Trophoblast cell (in vitro differentiated cells and primary cell): ENCODE results near the gene ADAM17.

Experiments used
- DNase-seq, 2 donors: peaks; one replicate each; pipeline ENCODE4 v3.0.0-alpha.2; 2016
- H2AFZ ChIP-seq: 2 replicates; pipeline ENCODE4 v1.6.1; 2013; ENCODE audit warnings: low read length, moderate library complexity, mild to moderate bottlenecking; ENCODE audit not compliant: insufficient read depth, poor library complexity
- H2AK5ac ChIP-seq: 2 replicates; pipeline ENCODE4 v1.6.1; 2013; ENCODE audit warnings: mild to moderate bottlenecking, low read length
- H2BK120ac ChIP-seq: 2 replicates; pipeline ENCODE4 v1.6.1; 2013; ENCODE audit warnings: low read length, mild to moderate bottlenecking, moderate library complexity; ENCODE audit not compliant: insufficient read depth, poor library complexity
- H2BK12ac ChIP-seq: 2 replicates; pipeline ENCODE4 v1.6.1; 2013; ENCODE audit warnings: mild to moderate bottlenecking, low read length, moderate library complexity
- H2BK5ac ChIP-seq: 2 replicates; pipeline ENCODE4 v1.6.1; 2013; ENCODE audit warnings: low read length, low read depth, moderate library complexity, mild to moderate bottlenecking; ENCODE audit not compliant: poor library complexity
- H3K14ac ChIP-seq: 2 replicates; pipeline ENCODE4 v1.6.1; 2013; ENCODE audit warnings: mild to moderate bottlenecking, low read length
- H3K18ac ChIP-seq: 2 replicates; pipeline ENCODE4 v1.6.1; 2013; ENCODE audit warnings: mild to moderate bottlenecking, low read length
- H3K23ac ChIP-seq: 2 replicates; pipeline ENCODE4 v1.6.1; 2013; ENCODE audit warnings: low read length
- H3K27ac ChIP-seq: 2 replicates; pipeline ENCODE4 v1.5.1; 2013; ENCODE audit warnings: low read depth, mild to moderate bottlenecking, inconsistent platforms, low read length, moderate library complexity
- H3K27me3 ChIP-seq: 2 replicates; pipeline ENCODE4 v1.6.1; 2013; ENCODE audit warnings: inconsistent platforms, mild to moderate bottlenecking, low read length, moderate library complexity; ENCODE audit not compliant: insufficient read depth
- H3K36me3 ChIP-seq, 2 experiments: 1 replicate in 1 of 2; 2 replicates in 1 of 2; pipeline ENCODE4 v1.6.1; 2013; ENCODE audit warnings: low read length in 2 of 2, mild to moderate bottlenecking in 2 of 2, moderate library complexity in 1 of 2; ENCODE audit not compliant: insufficient read depth in 2 of 2, control insufficient read depth in 1 of 2
- H3K4ac ChIP-seq: 2 replicates; pipeline ENCODE4 v1.6.1; 2013; ENCODE audit warnings: low read depth, mild to moderate bottlenecking, low read length, moderate library complexity
- H3K4me1 ChIP-seq, 2 experiments: 1 replicate in 1 of 2; 2 replicates in 1 of 2; pipeline ENCODE4 v1.6.1; 2013; ENCODE audit warnings: low read length in 2 of 2, mild to moderate bottlenecking in 2 of 2, moderate library complexity in 1 of 2; ENCODE audit not compliant: insufficient read depth in 2 of 2, control insufficient read depth in 1 of 2
- H3K4me2 ChIP-seq: 2 replicates; pipeline ENCODE4 v1.6.1; 2013; ENCODE audit warnings: inconsistent platforms, mild to moderate bottlenecking, low read length, moderate library complexity
- H3K4me3 ChIP-seq: 2 replicates; pipeline ENCODE4 v1.5.1; 2013; ENCODE audit warnings: mild to moderate bottlenecking, low read depth, low read length, inconsistent platforms
- H3K79me1 ChIP-seq: one replicate; pipeline ENCODE4 v1.6.1; 2013; ENCODE audit warnings: low read length
- H3K79me2 ChIP-seq: 2 replicates; pipeline ENCODE4 v1.6.1; 2013; ENCODE audit warnings: low read length, mild to moderate bottlenecking; ENCODE audit not compliant: control insufficient read depth, insufficient read depth, poor library complexity
- H3K9ac ChIP-seq: 2 replicates; pipeline ENCODE4 v1.6.1; 2013; ENCODE audit warnings: mild to moderate bottlenecking, low read length
- H3K9me3 ChIP-seq: 2 replicates; pipeline ENCODE4 v1.6.1; 2013; ENCODE audit warnings: low read depth, mild to moderate bottlenecking, control low read depth, inconsistent platforms, low read length; ENCODE audit not compliant: insufficient read depth
- H4K12ac ChIP-seq: 2 replicates; pipeline ENCODE4 v1.6.1; 2013; ENCODE audit warnings: low read depth, mild to moderate bottlenecking, low read length, moderate library complexity
- H4K8ac ChIP-seq: 2 replicates; pipeline ENCODE4 v1.6.1; 2013; ENCODE audit warnings: low read depth, mild to moderate bottlenecking, low read length, moderate library complexity
- H4K91ac ChIP-seq: one replicate; pipeline ENCODE4 v1.6.1; 2013; ENCODE audit warnings: low read depth, mild to moderate bottlenecking, low read length, moderate library complexity
- WGBS: extraction: QIAGEN DNeasy Blood & Tissue Kit; methylation state at CpG from one replicate; pipeline ENCODE4 v1.1.7; 2013; ENCODE audit warnings: missing lambda C conversion rate; ENCODE audit not compliant: insufficient read length, insufficient coverage; ENCODE audit errors: extremely low coverage; 5-methylcytosine and 5-hydroxymethylcytosine counted together

Gene ADAM17

DNA sequence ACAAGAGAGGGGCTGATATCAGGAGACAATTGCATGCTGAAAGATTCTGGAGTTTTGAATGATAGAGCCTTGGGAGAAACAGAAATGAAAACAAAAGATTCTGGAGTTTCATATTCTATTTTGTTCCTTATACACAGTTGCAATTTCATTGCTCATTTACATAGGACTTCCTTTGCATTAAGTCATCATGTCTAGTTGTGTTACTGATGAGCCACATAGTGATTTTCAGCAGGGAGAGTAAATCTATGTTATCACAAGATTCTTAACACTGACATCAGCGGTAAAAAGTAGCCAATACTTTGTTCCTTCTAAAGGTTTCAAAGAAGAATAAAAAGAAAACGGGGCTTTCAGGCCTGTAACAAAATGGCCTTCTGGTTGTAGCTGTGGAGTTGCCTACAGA lies 7.1 kb downstream of the ADAM17 start:
- no peak overlapping the region for H2AFZ ChIP-seq
- H3K9me3 ChIP-seq, result no peaks in the 10 kb centered on the region
- DNase-seq, result peak in 1 of 2 donors; percentile 29
- no peak overlapping the region for H4K91ac ChIP-seq
- no peak overlapping the region for H3K4ac ChIP-seq
- H2BK120ac ChIP-seq, result no peak overlapping the region
- no peak overlapping the region for H3K23ac ChIP-seq
- no peaks in the 10 kb centered on the region for H3K4me1 ChIP-seq
- no peak overlapping the region for H3K14ac ChIP-seq
- no peak overlapping the region for H2AK5ac ChIP-seq
- H2BK12ac ChIP-seq, result no peak overlapping the region
- H3K79me1 ChIP-seq, result no peaks in the 10 kb centered on the region
- no peak overlapping the region for H3K27ac ChIP-seq
- no peak overlapping the region for H4K8ac ChIP-seq
- H3K4me3 ChIP-seq, result no peak overlapping the region
- no peak overlapping the region for H4K12ac ChIP-seq
- no peak overlapping the region for H3K18ac ChIP-seq
- H3K4me2 ChIP-seq, result no peak overlapping the region
- H3K27me3 ChIP-seq, result no peaks in the 10 kb centered on the region
- no peak overlapping the region for H3K9ac ChIP-seq
- peaks cover 15% of the 10 kb centered on the region for H3K79me2 ChIP-seq
- no CpG with 5 or more reads among the region's 2 CpGs for WGBS
- no peaks in the 10 kb centered on the region for H3K36me3 ChIP-seq
- no peak overlapping the region for H2BK5ac ChIP-seq

GRCh38 chr2:9547262-9547991 lies 8.2 kb downstream of the ADAM17 start:
- no peak overlapping the region for H2AK5ac ChIP-seq
- H3K27ac ChIP-seq, result no peak overlapping the region
- no peak overlapping the region for H2BK5ac ChIP-seq
- no peak overlapping the region for H4K91ac ChIP-seq
- H2BK120ac ChIP-seq, result no peak overlapping the region
- no peaks in the 10 kb centered on the region for H3K79me1 ChIP-seq
- H3K79me2 ChIP-seq, result peaks cover 15% of the 10 kb centered on the region
- no peak overlapping the region for H3K9ac ChIP-seq
- H3K27me3 ChIP-seq, result no peaks in the 10 kb centered on the region
- H3K4me3 ChIP-seq, result no peak overlapping the region
- no peak overlapping the region for H3K23ac ChIP-seq
- no peak overlapping the region for H4K12ac ChIP-seq
- no CpG with 5 or more reads among the region's 5 CpGs for WGBS
- H2AFZ ChIP-seq, result no peak overlapping the region
- H4K8ac ChIP-seq, result no peak overlapping the region
- H3K18ac ChIP-seq, result peak overlapping the region; percentile 29
- no peak overlapping the region for H3K4me2 ChIP-seq
- no peak overlapping the region for H2BK12ac ChIP-seq
- no peak for DNase-seq
- no peak overlapping the region for H3K14ac ChIP-seq
- no peaks in the 10 kb centered on the region for H3K4me1 ChIP-seq
- H3K9me3 ChIP-seq, result no peaks in the 10 kb centered on the region
- H3K4ac ChIP-seq, result peak overlapping the region; percentile 52
- no peaks in the 10 kb centered on the region for H3K36me3 ChIP-seq

DNA sequence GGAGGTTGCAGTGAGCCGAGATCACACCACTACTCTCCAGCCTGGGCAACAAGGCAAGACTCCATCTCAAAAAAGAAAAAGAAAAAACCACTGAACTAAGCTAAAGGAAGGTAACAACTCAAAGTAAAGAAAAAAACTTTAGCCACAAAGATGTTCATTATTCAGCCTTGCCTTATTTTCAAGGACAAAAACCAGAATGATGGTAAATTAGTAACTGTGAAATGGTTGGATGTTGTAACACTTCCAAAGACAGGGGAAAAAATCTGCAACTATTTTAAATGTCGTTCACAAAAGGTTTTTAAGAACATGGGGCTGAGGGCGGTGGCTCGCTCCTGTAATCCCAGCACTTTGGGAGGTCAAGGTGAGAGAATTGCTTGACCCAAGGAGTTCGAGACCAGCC lies 10.1 kb downstream of the ADAM17 start:
- H3K14ac ChIP-seq, result no peak overlapping the region
- H3K27ac ChIP-seq, result no peak overlapping the region
- H3K4me2 ChIP-seq, result no peak overlapping the region
- no peak overlapping the region for H4K8ac ChIP-seq
- no peaks in the 10 kb centered on the region for H3K27me3 ChIP-seq
- H2BK5ac ChIP-seq, result no peak overlapping the region
- no peak overlapping the region for H3K18ac ChIP-seq
- H3K79me2 ChIP-seq, result peaks cover 13% of the 10 kb centered on the region
- no peak overlapping the region for H3K4me3 ChIP-seq
- H3K36me3 ChIP-seq, result no peaks in the 10 kb centered on the region
- WGBS, result no CpG with 5 or more reads among the region's 5 CpGs
- no peak overlapping the region for H4K12ac ChIP-seq
- no peaks in the 10 kb centered on the region for H3K9me3 ChIP-seq
- no peak overlapping the region for H3K9ac ChIP-seq
- no peak overlapping the region for H2AK5ac ChIP-seq
- no peak overlapping the region for H4K91ac ChIP-seq
- H3K4me1 ChIP-seq, result no peaks in the 10 kb centered on the region
- H3K23ac ChIP-seq, result no peak overlapping the region
- no peak overlapping the region for H2BK120ac ChIP-seq
- H3K79me1 ChIP-seq, result no peaks in the 10 kb centered on the region
- H2AFZ ChIP-seq, result no peak overlapping the region
- H2BK12ac ChIP-seq, result no peak overlapping the region
- H3K4ac ChIP-seq, result no peak overlapping the region
- no peak for DNase-seq

- no peak overlapping the region for H3K23ac ChIP-seq
- no peaks in the 10 kb centered on the region for H3K79me1 ChIP-seq
- H3K4me1 ChIP-seq, result no peaks in the 10 kb centered on the region
- H3K79me2 ChIP-seq, result peaks cover 7% of the 10 kb centered on the region
- H2BK12ac ChIP-seq, result no peak overlapping the region
- H3K18ac ChIP-seq, result no peak overlapping the region
- H3K27ac ChIP-seq, result no peak overlapping the region
- H3K36me3 ChIP-seq, result no peaks in the 10 kb centered on the region
- no peak overlapping the region for H3K4me2 ChIP-seq
- no peak overlapping the region for H4K8ac ChIP-seq
- no peak overlapping the region for H3K9ac ChIP-seq
- no peak overlapping the region for H2AK5ac ChIP-seq
- no peak overlapping the region for H2BK120ac ChIP-seq
- no peak overlapping the region for H3K4me3 ChIP-seq
- H2BK5ac ChIP-seq, result no peak overlapping the region
- DNase-seq, result no peak
- no CpG with 5 or more reads among the region's 1 CpG for WGBS
- no peak overlapping the region for H2AFZ ChIP-seq
- no peak overlapping the region for H3K14ac ChIP-seq
- no peaks in the 10 kb centered on the region for H3K27me3 ChIP-seq
- no peak overlapping the region for H3K4ac ChIP-seq
- no peaks in the 10 kb centered on the region for H3K9me3 ChIP-seq
- no peak overlapping the region for H4K12ac ChIP-seq
- no peak overlapping the region for H4K91ac ChIP-seq
Measured at GRCh38 chr2:9543557-9543956, 12.1 kb downstream of the ADAM17 start.
